Measurements from ENCODE around the gene PEAK1. TPM values are rescaled to one million over a fixed set of nuclear protein-coding genes. Genes with fewer than 3 reads are reported as not detected.
"Not testable (repeated sequence)": the region's sequence is repeated elsewhere in the genome, so short reads cannot be mapped to it uniquely, and the experiment has no call there.

The PEAK1 gene
- total RNA-seq, 2 donors from 2014 or later, result 26.2 to 27.0 TPM

GRCh38 chr15:77413699-77414349 lies 6.1 kb downstream of the PEAK1 start:
- no peak for DNase-seq (ENCODE audit: low spot score in 2 of 2)
- ATAC-seq, result no peak
- Mint-ChIP-seq H3K9me3 (no peaks in the 10 kb centered on the region), H3K27ac (no peak overlapping the region), H3K36me3 (peaks cover 0 to 5% of the 10 kb centered on the region in 2 donors)

- Mint-ChIP-seq H3K27ac (no peak overlapping the region), H3K36me3 (no peaks in the 10 kb centered on the region), H3K9me3 (no peaks in the 10 kb centered on the region)
- DNase-seq (ENCODE audit: low spot score in 2 of 2), result no peak
- no peak for ATAC-seq
Observed at GRCh38 chr15:77412972-77413698, 6.8 kb downstream of the PEAK1 start.

GRCh38 chr15:77411619-77411976 lies 8.3 kb downstream of the PEAK1 start:
- H3K36me3 Mint-ChIP-seq, result no peaks in the 10 kb centered on the region
- H3K27ac Mint-ChIP-seq, result no peak overlapping the region
- DNase-seq (ENCODE audit: low spot score in 2 of 2), result no peak
- no peaks in the 10 kb centered on the region for H3K9me3 Mint-ChIP-seq
- no peak for ATAC-seq

- ATAC-seq, result no peak
- DNase-seq (ENCODE audit: low spot score in 2 of 2), result no peak
- no peaks in the 10 kb centered on the region for H3K9me3 Mint-ChIP-seq
- peak overlapping the region in 1 of 2 donors; percentile 69 for H3K27ac Mint-ChIP-seq
- no peaks in the 10 kb centered on the region for H3K36me3 Mint-ChIP-seq
Observed at GRCh38 chr15:77410701-77411618, 8.9 kb downstream of the PEAK1 start.

- not testable (repeated sequence) for DNase-seq (ENCODE audit: low spot score in 2 of 2); H3K36me3 Mint-ChIP-seq; H3K9me3 Mint-ChIP-seq; ATAC-seq
- H3K27ac Mint-ChIP-seq, result peak overlapping the region; percentile 3 to 69
Observed at GRCh38 chr15:77410157-77410500, 9.8 kb downstream of the PEAK1 start.

- peak; percentile 74 to 93 for ATAC-seq
- DNase-seq (ENCODE audit: low spot score in 2 of 2), result no peak
- no peaks in the 10 kb centered on the region for H3K36me3 Mint-ChIP-seq
- no peaks in the 10 kb centered on the region for H3K9me3 Mint-ChIP-seq
- peak overlapping the region; percentile 3 to 69 for H3K27ac Mint-ChIP-seq
Observed at GRCh38 chr15:77409259-77410156, 10.4 kb downstream of the PEAK1 start.

GRCh38 chr15:77406846-77407245 lies 13.1 kb downstream of the PEAK1 start:
- Mint-ChIP-seq H3K9me3 (no peaks in the 10 kb centered on the region), H3K36me3 (no peaks in the 10 kb centered on the region), H3K27ac (no peak overlapping the region)
- ATAC-seq (no peak), DNase-seq (ENCODE audit: low spot score in 2 of 2) (no peak)

GRCh38 chr15:77406173-77406759 lies 13.6 kb downstream of the PEAK1 start:
- not testable (repeated sequence) for ATAC-seq; DNase-seq (ENCODE audit: low spot score in 2 of 2); H3K9me3 Mint-ChIP-seq; H3K27ac Mint-ChIP-seq; H3K36me3 Mint-ChIP-seq

- Mint-ChIP-seq H3K9me3 (peaks cover 18 to 20% of the 10 kb centered on the region in 2 donors), H3K36me3 (peaks cover 7 to 21% of the 10 kb centered on the region in 2 donors), H3K27ac (peak overlapping the region in 1 of 2 donors; percentile 15)
- DNase-seq (ENCODE audit: low spot score in 2 of 2), result no peak
- peak; percentile 53 to 91 for ATAC-seq
Observed at GRCh38 chr15:77402740-77403379, 17.0 kb downstream of the PEAK1 start.

GRCh38 chr15:77400258-77400657 lies 19.6 kb downstream of the PEAK1 start:
- no peak overlapping the region for H3K27ac Mint-ChIP-seq
- H3K36me3 Mint-ChIP-seq, result peaks cover 16 to 31% of the 10 kb centered on the region in 2 donors
- H3K9me3 Mint-ChIP-seq, result peaks cover 28 to 37% of the 10 kb centered on the region in 2 donors
- ATAC-seq (no peak), DNase-seq (ENCODE audit: low spot score in 2 of 2) (no peak)

GRCh38 chr15:77398927-77399326 lies 21.0 kb downstream of the PEAK1 start:
- no peak for DNase-seq (ENCODE audit: low spot score in 2 of 2)
- H3K36me3 Mint-ChIP-seq, result peaks cover 20 to 40% of the 10 kb centered on the region in 2 donors

GRCh38 chr15:77396692-77397091 lies 23.2 kb downstream of the PEAK1 start:
- Mint-ChIP-seq H3K9me3 (peaks cover 32 to 41% of the 10 kb centered on the region in 2 donors), H3K36me3 (peaks cover 26 to 46% of the 10 kb centered on the region in 2 donors), H3K27ac (no peak overlapping the region)
- no peak for ATAC-seq
- no peak for DNase-seq (ENCODE audit: low spot score in 2 of 2)

More at GRCh38 chr15:77398927-77399326, 21.0 kb downstream of the PEAK1 start:
- ATAC-seq, result no peak
- Mint-ChIP-seq H3K9me3 (peaks cover 32 to 41% of the 10 kb centered on the region in 2 donors), H3K27ac (no peak overlapping the region)

GRCh38 chr15:77395013-77395774 lies 24.7 kb downstream of the PEAK1 start:
- peaks cover 26 to 44% of the 10 kb centered on the region in 2 donors for H3K36me3 Mint-ChIP-seq
- DNase-seq (ENCODE audit: low spot score in 2 of 2) (no peak), ATAC-seq (no peak)
- H3K27ac Mint-ChIP-seq, result no peak overlapping the region
- peaks cover 29 to 39% of the 10 kb centered on the region in 2 donors for H3K9me3 Mint-ChIP-seq

GRCh38 chr15:77393471-77393840 lies 26.4 kb downstream of the PEAK1 start:
- Mint-ChIP-seq H3K36me3 (peaks cover 24 to 30% of the 10 kb centered on the region in 2 donors), H3K9me3 (peaks cover 17 to 26% of the 10 kb centered on the region in 2 donors), H3K27ac (peak overlapping the region in 1 of 2 donors; percentile 16)
- ATAC-seq (no peak), DNase-seq (ENCODE audit: low spot score in 2 of 2) (no peak)
